OCI-LY1 (cell line): ENCODE measurements around the gene LIF.

Source experiments
- EZH2 ChIP-seq: fragments of 200-600 bp; sonication (generic), shearing (Covaris generic); IDR thresholded peaks from 2 replicates; pipeline ENCODE4 v1.8.0; 2017; ENCODE audit warnings: borderline replicate concordance, mixed run types, mild to moderate bottlenecking, antibody characterized with exemption, low read length, moderate library complexity, mixed read lengths
- TF ChIP-seq, protein P1 (sequence below): fragments of 200-600 bp; sonication (generic), shearing (Covaris generic); IDR thresholded peaks from 2 replicates; pipeline ENCODE4 v1.5.1; 2017; ENCODE audit warnings: mild to moderate bottlenecking, antibody characterized with exemption, low read length, moderate library complexity, mixed read lengths

DNA sequence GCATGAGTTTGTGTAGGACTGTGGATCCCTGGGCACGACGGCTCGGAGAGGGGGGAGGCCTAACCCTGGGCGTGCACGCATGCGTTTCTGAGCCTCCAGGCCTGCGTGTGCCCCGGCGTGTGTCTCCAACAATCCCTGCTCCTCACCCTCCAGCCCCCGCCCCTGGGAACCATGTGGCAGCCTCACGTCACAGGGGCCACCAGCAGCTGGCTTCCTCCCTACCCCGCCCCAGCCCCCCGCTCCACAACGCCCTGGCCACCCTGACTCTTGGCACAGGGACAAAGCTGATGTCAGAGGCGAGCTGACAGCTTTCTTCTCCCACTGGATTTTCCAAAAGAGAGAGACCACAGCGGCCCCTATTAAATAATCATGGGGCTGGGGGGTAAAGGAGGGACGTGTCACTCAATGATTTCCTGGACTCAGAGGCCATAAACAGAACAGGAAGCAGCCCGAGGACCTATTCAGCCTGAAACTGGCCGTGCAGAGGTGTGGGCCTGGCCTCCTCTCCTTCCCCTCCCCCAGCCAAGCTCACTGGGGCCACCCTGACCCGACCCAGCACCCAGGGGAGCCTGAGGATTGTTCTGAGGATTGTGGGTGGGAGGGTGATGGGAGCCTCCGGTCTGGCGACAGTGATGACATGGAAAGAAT, 6.8 kb upstream of the LIF start:
- TF ChIP-seq, protein P1, sequence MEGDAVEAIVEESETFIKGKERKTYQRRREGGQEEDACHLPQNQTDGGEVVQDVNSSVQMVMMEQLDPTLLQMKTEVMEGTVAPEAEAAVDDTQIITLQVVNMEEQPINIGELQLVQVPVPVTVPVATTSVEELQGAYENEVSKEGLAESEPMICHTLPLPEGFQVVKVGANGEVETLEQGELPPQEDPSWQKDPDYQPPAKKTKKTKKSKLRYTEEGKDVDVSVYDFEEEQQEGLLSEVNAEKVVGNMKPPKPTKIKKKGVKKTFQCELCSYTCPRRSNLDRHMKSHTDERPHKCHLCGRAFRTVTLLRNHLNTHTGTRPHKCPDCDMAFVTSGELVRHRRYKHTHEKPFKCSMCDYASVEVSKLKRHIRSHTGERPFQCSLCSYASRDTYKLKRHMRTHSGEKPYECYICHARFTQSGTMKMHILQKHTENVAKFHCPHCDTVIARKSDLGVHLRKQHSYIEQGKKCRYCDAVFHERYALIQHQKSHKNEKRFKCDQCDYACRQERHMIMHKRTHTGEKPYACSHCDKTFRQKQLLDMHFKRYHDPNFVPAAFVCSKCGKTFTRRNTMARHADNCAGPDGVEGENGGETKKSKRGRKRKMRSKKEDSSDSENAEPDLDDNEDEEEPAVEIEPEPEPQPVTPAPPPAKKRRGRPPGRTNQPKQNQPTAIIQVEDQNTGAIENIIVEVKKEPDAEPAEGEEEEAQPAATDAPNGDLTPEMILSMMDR: no peak
- TF ChIP-seq EZH2: no peak
